K562 (cell line): Measurements from ENCODE around the gene XKRX. TPM values are rescaled to one million over a fixed set of nuclear protein-coding genes. Genes with fewer than 3 reads are reported as not detected.

ENCODE experiments used
- ATAC-seq: fragments of 200-7000 bp; cut with Tn5 transposase; 3 replicates; pipeline ENCODE4 v1.9.1; 2020; ENCODE audit warnings: moderate library complexity
- Bru-seq: library from RNA; stranded (reverse); fragments of 400-500 nt; gene quantifications from one replicate; lab custom pipeline; 2021; lab: Mats Ljungman, UMichigan
- BruChase-seq, 2 experiments: library from RNA; stranded (reverse); fragments of 400-500 nt; gene quantifications; one replicate each; lab custom pipeline; 2021; lab: Mats Ljungman, UMichigan
- BruUV-seq: library from RNA; stranded (reverse); fragments of 400-500 nt; replicated peaks from 2 replicates; lab custom pipeline; 2021; lab: Mats Ljungman, UMichigan
- CTCF ChIA-PET: fragments of 300-600 bp; formaldehyde crosslinking; extraction: SDS; loops from one replicate; lab custom pipeline; 2021; ENCODE audit warnings: low intra/inter-chr PET ratio; lab: Yijun Ruan, JAX
- POLR2A ChIA-PET: fragments of 300-600, 350-650 bp; sonication (Branson Sonifier 250); formaldehyde crosslinking; extraction: SDS; loops from one replicate; lab custom pipeline; 2021; ENCODE audit warnings: antibody characterized with exemption, inconsistent platforms; lab: Yijun Ruan, JAX
- DNase-seq, 4 experiments: peaks; one replicate each; pipeline versions ENCODE4 v3.0.0 to v3.0.0-alpha.2; 2011 to 2018; ENCODE audit warnings: low spot score in 3 of 4, mixed read lengths in 3 of 4; ENCODE audit errors: extremely low read depth in 1 of 4
- FAIRE-seq: peaks from 2 replicates; lab custom pipeline; 2011; peaks lifted over from hg19 to GRCh38; lab: Jason Lieb, UNC
- H2AFZ ChIP-seq: 2 replicates; pipeline ENCODE4 v1.6.0; 2011; ENCODE audit warnings: low read depth, low read length, control low read depth, inconsistent platforms
- H3K27ac ChIP-seq: fragments of 200-600 bp; 3 replicates; pipeline ENCODE4 v1.8.0; 2011; ENCODE audit warnings: low read depth, mild to moderate bottlenecking, control low read depth, inconsistent platforms, low read length, moderate library complexity, mixed read lengths; ENCODE audit errors: extremely low read depth
- H3K27me3 ChIP-seq, 2 experiments: fragments of 300-600 bp in 1 of 2; 2 replicates in 1 of 2; 3 replicates in 1 of 2; pipeline versions ENCODE4 v1.6.0 to v1.8.0; 2011; ENCODE audit warnings: inconsistent platforms in 2 of 2, low read length in 2 of 2, mild to moderate bottlenecking in 1 of 2, mixed read lengths in 1 of 2, moderate library complexity in 1 of 2; ENCODE audit not compliant: control insufficient read depth in 2 of 2, insufficient read depth in 2 of 2
- H3K36me3 ChIP-seq: fragments of 300-600 bp; 3 replicates; pipeline ENCODE4 v1.8.0; 2011; ENCODE audit warnings: mild to moderate bottlenecking, low read length, inconsistent platforms; ENCODE audit not compliant: control insufficient read depth, insufficient read depth
- H3K4me1 ChIP-seq, 2 experiments: fragments of 200-600 bp in 1 of 2; replicated peaks in 1 of 2; 2 replicates in 1 of 2; 3 replicates in 1 of 2; pipeline versions ENCODE4 v1.5.1 to v1.8.0; 2011; ENCODE audit warnings: inconsistent platforms in 2 of 2, low read length in 2 of 2, mild to moderate bottlenecking in 1 of 2, mixed read lengths in 1 of 2, moderate library complexity in 1 of 2; ENCODE audit not compliant: control insufficient read depth in 2 of 2, insufficient read depth in 2 of 2
- H3K4me2 ChIP-seq: 2 replicates; pipeline ENCODE4 v1.6.1; 2011; ENCODE audit warnings: low read length, control low read depth, inconsistent platforms, mixed read lengths; ENCODE audit not compliant: insufficient read depth
- H3K4me3 ChIP-seq: fragments of 200-600 bp; sonication (generic), shearing (Covaris generic); 2 replicates; pipeline ENCODE4 v1.5.1; 2016; ENCODE audit warnings: control low read depth, inconsistent platforms
- H3K79me2 ChIP-seq: fragments of 200-600 bp; 3 replicates; pipeline ENCODE4 v1.8.0; 2011; ENCODE audit warnings: low read length, inconsistent platforms; ENCODE audit not compliant: control insufficient read depth, insufficient read depth
- H3K9ac ChIP-seq, 2 experiments: 2 replicates each; pipeline versions ENCODE4 v1.6.0 to v1.6.1; 2011; ENCODE audit warnings: low read depth in 2 of 2, low read length in 2 of 2, control low read depth in 1 of 2, inconsistent platforms in 1 of 2, mild to moderate bottlenecking in 1 of 2, mixed read lengths in 1 of 2; ENCODE audit not compliant: insufficient read depth in 1 of 2
- H3K9me1 ChIP-seq: one replicate; pipeline ENCODE4 v1.6.0; 2011; ENCODE audit warnings: inconsistent platforms, mild to moderate bottlenecking, low read length, moderate library complexity; ENCODE audit not compliant: control insufficient read depth, insufficient read depth
- H3K9me3 ChIP-seq: replicated peaks from 2 replicates; pipeline ENCODE4 v1.5.1; 2011; ENCODE audit warnings: low read depth, low read length, inconsistent platforms; ENCODE audit not compliant: control insufficient read depth, insufficient read depth
- H4K20me1 ChIP-seq: replicated peaks from 2 replicates; pipeline ENCODE4 v1.6.1; 2011; ENCODE audit warnings: low read length, inconsistent platforms, mixed read lengths; ENCODE audit not compliant: control insufficient read depth, insufficient read depth
- EGR1 ChIP-seq: fragments of 450-650 bp; conservative IDR thresholded peaks from 2 replicates; pipeline ENCODE4 v1.6.1; 2017; ENCODE audit warnings: mild to moderate bottlenecking
- HMBOX1 ChIP-seq: sonication (generic); IDR thresholded peaks from 2 replicates; pipeline ENCODE4 v1.6.1; 2016
- NR4A1 ChIP-seq, 2 experiments: fragments of 250-450 bp in 1 of 2; fragments of 450-650 bp in 1 of 2; sonication (Bioruptor Pico) in 1 of 2; IDR thresholded peaks; 2 replicates each; pipeline versions ENCODE4 v1.4.0 to v1.6.1; 2016 to 2020; ENCODE audit warnings: mild to moderate bottlenecking in 2 of 2, missing compliant biosample characterization in 1 of 2, missing genetic modification characterization in 1 of 2, moderate library complexity in 1 of 2
- WGBS: fragments of 100-300 bp; shearing (Covaris generic); methylation state at CpG from one replicate; pipeline ENCODE4 v1.1.6; 2016; ENCODE audit warnings: low coverage, mixed read lengths; ENCODE audit not compliant: insufficient coverage; ENCODE audit errors: missing lambda C conversion rate; 5-methylcytosine and 5-hydroxymethylcytosine counted together
- in situ Hi-C: fragments of 300-500 bp; cut with MboI; formaldehyde crosslinking; loops from 4 replicates; pipeline ENCODE4 v1.15.0; 2018; ENCODE audit warnings: inconsistent platforms, mixed read lengths
- intact Hi-C: fragments of 100-400 bp; cut with micrococcal nuclease; formaldehyde crosslinking; loops from 2 replicates; pipeline ENCODE4 v1.14.2; 2022
- long read RNA-seq, 3 experiments: library from polyadenylated mRNA in 2 of 3; library from RNA in 1 of 3; unstranded in 2 of 3; stranded (forward) in 1 of 3; transcript quantifications; one replicate each; pipeline ENCODE4 v2.0.0, GENCODE V29; 2019 to 2022
- polyA minus RNA-seq, 3 experiments: library from RNA; depleted of rRNA, polyadenylated mRNA; stranded (reverse); fragments of >200 nt; gene quantifications; 2 replicates each; pipeline ENCODE4 v1.2.3, GENCODE V29; 2011
- polyA plus RNA-seq, 8 experiments: library from polyadenylated mRNA; depleted of rRNA in 4 of 8; stranded (reverse) in 5 of 8; unstranded in 3 of 8; fragments of >200 nt; fragmentation: Nextera tagmentation in 2 of 8; fragmentation: Illumina TruSeq in 1 of 8; extraction: Ambion mirVana in 2 of 8; extraction: Trizol in 1 of 8; gene quantifications; 2 replicates each; pipeline versions ENCODE4 v1.2.1 to v1.2.3, GENCODE V29; 2011 to 2014; ENCODE audit warnings: inconsistent platforms in 1 of 8, missing spikeins in 1 of 8
- total RNA-seq, 7 experiments: library from RNA; depleted of rRNA in 6 of 7; stranded (reverse); fragments of >200 nt in 6 of 7; fragmentation: Illumina TruSeq in 2 of 7; extraction: Trizol in 2 of 7; gene quantifications; 2 replicates each; pipeline versions ENCODE4 v1.2.1 to v1.2.3, GENCODE V29; 2011 to 2021; ENCODE audit warnings: low replicate concordance in 1 of 7

Gene XKRX
- total RNA-seq (2011; cell fraction: chromatin; rRNA removed; ENCODE audit: low replicate concordance) = not detected in 2 replicates
- not detected in 2 replicates for total RNA-seq (2011; cell fraction: nucleolus; rRNA removed)
- total RNA-seq (2011; cell fraction: nucleoplasm; rRNA removed) = not detected in 2 replicates
- total RNA-seq (2014; rRNA removed) = not detected in 2 replicates
- not detected in 2 replicates for total RNA-seq (2014; rRNA removed; fragmentation: Illumina TruSeq; extraction: Trizol)
- total RNA-seq (2015; rRNA removed; fragmentation: Illumina TruSeq; extraction: Trizol) = not detected in 2 replicates
- total RNA-seq (2021) = not detected in 2 replicates
- polyA plus RNA-seq (2011; rRNA removed) = 0.03 TPM in 1 of 2 replicates, not detected in the other
- polyA plus RNA-seq (2011; cell fraction: cytosol; rRNA removed) = not detected in 2 replicates
- not detected in 2 replicates for polyA plus RNA-seq (2011; cell fraction: nucleus; rRNA removed)
- not detected in 2 replicates for polyA plus RNA-seq (2012)
- not detected in 2 replicates for polyA plus RNA-seq (2014; fragmentation: Illumina TruSeq; extraction: Trizol)
- not detected for polyA plus RNA-seq (2014; fragmentation: Nextera tagmentation; extraction: Ambion mirVana)
- polyA plus RNA-seq (2014; rRNA removed) = not detected in 2 replicates
- not detected in 2 replicates for polyA minus RNA-seq (2011; rRNA and poly(A)+ RNA removed)
- polyA minus RNA-seq (2011; cell fraction: cytosol; rRNA and poly(A)+ RNA removed) = not detected in 2 replicates
- polyA minus RNA-seq (2011; cell fraction: nucleus; rRNA and poly(A)+ RNA removed) = not detected in 2 replicates
- Bru-seq, nascent RNA = not detected
- BruChase-seq, experiment 1, labeled RNA remaining after a 2-hour chase = percentile 6 among the genes with signal in this experiment
- percentile 10 among the genes with signal in this experiment for BruChase-seq, experiment 2, labeled RNA remaining after a 6-hour chase
- long read RNA-seq, experiment 1 = 0 reads
- long read RNA-seq, experiment 2 = 0 reads
- long read RNA-seq, experiment 3 = 0 reads

GRCh38 chrX:100928660-100929613 lies at the start of gene XKRX:
XKRX (minus strand) TSS chrX:100928917; CDS start chrX:100928304, 613 bp downstream.
- no TSS peak for BruUV-seq
- no peak within 1 kb of the TSS for H3K4me3 ChIP-seq
- TF ChIP-seq HMBOX1 (peak; percentile 74; the same call in 1 of the 2 replicates), NR4A1 (CRISPR knock-in tag; IDR thresholded peaks at IDR 0.05) (no peak), NR4A1 (tag; IDR thresholded peaks at IDR 0.05) (no peak), EGR1 (peak; percentile 51)
- WGBS = 4% methylated on average over 34 of the region's 51 CpGs
- no peaks in the 10 kb centered on the region for H3K9me3 ChIP-seq
- POLR2A ChIA-PET = no interaction called here
- in situ Hi-C loops (no loop called here), intact Hi-C loops (no loop called here)
- peak; percentile 11 to 20 (median 14) for DNase-seq
- H2AFZ ChIP-seq = no peak within 1 kb of the TSS
- peak; percentile 72 for ATAC-seq
- CTCF ChIA-PET = no interaction called here
- peaks cover 4 to 8% of the 10 kb centered on the region in 2 experiments; a peak in 4 of 5 replicates for H3K27me3 ChIP-seq
- FAIRE-seq = no peak
- no peaks in the 10 kb centered on the region for H3K9me1 ChIP-seq
- H4K20me1 ChIP-seq = no peaks in the 10 kb centered on the region
- H3K4me1 ChIP-seq = peaks cover 0 to 5% of the 10 kb centered on the region in 2 experiments; a peak in 2 of 5 replicates
- no peaks in the 10 kb centered on the region for H3K79me2 ChIP-seq
- no peaks in the 10 kb centered on the region for H3K36me3 ChIP-seq
- H3K27ac ChIP-seq = no peak within 1 kb of the TSS
- no peak within 1 kb of the TSS; a peak in 1 of 4 replicates for H3K9ac ChIP-seq
- peak within 1 kb of the TSS; percentile 11 for H3K4me2 ChIP-seq
